ENCODE measurements around the gene MAPT.

MAPT gene

DNA sequence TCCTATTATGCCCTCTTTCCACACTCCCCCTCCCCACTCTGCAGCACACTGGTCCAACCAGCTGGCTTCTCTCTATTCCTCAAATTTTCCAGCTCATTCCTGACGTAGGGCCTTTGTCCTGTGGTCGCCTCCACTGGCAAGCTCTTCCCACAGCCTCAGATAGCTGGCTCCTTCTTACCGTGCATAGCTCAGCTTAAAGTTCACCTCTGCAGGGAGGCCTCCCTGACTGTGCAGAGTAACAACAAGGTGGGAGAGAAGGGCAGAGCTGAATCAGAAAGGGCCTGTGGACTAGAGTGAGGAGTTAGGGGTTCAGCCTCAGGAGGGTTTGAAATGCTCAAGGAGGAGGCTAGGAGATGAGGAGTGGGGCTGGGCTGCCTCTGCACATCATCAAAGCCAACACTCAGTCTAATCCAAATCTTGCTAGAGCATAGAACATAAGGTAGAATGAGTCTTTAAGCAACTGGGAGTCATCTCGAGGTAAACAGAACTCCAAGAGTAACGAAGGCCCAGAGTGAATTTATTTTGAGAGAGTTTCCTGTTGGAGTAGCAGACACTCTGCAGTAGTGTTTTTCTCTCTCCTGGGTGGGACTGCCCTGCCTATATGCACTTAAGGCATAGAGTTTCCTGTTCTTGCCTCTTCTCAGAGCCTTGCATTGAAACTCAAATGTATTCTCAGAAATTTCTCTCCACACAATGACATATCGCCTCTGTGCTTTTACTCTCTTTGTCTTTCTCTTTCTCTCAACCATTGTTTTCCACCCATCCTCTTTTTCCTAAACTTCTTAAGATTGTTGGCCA lies 30.3 kb upstream of the MAPT start:
- no peak for DNase-seq

DNA sequence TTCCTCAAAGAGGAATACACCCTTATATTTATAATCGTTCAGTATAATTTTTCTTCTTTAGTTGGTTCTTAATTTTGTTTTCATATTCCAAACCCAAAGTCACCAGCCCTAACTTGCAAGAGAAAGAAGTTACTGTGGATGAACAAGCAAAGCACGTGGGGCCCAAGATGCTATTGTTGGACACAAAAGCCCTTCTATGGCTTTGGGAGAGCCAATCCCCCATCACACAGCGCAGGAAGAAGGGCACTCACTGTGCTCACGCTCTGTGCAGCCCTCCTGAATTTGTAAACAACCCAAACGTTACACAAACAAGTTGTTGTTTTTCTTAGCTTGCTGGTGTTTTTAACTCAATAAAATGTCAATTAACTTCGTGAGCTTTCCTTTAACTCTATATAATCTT lies 27.2 kb upstream of the MAPT start:
- DNase-seq: no peak

DNA sequence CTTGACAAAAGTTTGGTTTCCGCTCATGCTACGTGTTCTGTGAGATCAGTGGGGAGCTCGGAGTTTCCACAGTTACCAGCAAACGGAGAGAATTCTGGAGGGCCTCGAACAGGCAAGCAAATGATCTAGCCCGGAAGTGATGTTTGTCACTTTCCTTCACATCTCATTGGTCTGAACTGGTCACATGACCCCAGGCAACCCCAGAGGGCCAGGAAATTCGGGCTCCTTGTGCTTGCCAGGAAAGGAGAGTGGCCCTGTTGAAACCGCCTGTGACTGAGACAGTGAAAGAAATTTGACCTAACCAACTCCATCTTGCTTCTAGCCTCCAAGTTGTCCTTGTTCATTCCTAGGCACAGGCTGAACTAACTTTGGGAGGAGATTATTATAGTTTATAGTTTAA lies 26.7 kb upstream of the MAPT start:
- no peak for DNase-seq

DNA sequence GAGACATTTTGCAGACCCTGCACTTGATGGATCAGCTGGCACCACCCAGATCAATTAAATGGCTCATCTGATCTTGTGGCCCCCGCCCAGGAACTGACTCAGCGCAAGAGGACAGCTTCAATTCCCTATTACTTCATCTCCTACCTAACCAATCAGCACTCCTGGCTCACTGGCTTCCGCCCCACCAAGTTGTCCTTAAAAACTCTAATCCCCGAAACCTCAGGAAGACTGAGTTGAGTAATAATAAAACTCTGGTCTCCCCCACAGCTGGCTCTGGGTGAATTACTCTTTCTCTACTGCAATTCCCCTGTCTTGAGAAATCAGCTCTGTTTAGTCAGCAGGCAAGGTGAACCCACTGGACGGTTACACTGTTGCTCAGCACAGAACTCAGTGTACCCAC lies 26.1 kb upstream of the MAPT start:
- DNase-seq: no peak

DNA sequence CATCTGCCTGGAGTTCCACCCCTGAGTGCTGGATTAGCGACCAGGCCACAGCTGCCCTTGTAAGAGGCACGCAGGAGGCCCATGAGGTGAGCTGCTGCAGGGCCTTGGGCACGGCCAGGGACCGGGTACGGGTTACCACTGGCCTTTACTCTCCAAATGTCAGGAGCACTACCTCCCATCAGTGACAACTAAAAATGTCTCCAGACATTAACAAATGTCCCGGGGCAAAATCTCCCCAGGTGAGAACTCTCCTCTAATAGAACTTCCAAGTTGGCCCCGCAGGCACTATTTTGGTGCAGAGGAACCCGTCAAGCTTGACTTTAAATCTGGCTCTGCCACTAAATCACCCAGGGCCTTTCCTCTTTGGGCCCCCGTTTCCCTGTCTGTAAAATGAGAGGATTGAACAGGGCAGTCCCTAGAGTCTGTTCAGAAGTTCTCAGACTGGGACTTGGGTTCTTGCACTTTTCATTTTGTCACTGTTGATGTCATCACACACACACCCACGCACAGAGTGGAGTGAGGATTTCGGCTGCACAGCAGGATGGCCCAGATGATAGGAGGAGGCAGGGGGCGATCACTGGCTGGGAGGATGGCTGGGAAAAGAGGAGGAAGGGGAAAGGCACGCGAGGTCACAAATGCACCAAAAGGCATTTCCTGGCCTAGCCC lies 24.5 kb upstream of the MAPT start:
- DNase-seq: no peak

DNA sequence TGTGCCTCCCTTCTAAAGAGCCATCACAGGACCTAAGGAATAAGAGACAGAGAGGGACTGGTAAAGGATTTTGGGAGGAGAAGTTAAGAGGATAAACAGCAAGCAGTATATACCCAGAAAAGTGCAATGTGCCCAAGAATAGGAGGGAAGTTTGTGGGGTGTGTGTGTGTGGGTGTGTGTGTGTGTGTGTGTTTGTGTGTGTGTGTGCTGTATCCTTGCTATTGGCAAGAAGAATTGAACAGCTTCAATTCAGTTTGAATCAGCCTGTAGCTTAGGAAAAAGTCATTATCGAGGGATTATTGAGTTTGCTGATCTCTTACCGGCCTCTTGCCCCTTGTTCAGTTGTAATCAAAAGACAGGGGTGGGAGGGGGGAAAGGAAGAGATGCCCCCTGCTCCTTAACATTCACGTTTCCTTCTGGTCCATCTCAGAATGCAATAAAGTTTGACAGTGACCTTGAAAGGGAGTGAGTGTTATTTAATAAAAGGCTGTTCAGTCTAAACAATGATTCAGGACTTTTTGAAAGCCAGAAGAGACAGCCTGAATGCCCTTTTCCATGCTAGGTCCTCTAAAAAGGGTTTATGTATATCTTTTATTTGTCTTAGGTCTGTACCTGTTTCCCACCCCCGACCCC lies 23.9 kb upstream of the MAPT start:
- DNase-seq: no peak

GRCh38 chr17:45871718-45872117 lies 22.6 kb upstream of the MAPT start:
- DNase-seq: no peak

GRCh38 chr17:45873728-45874127 lies 20.6 kb upstream of the MAPT start:
- DNase-seq: no peak

- no peak for DNase-seq
Measured at GRCh38 chr17:45874151-45874550, 20.2 kb upstream of the MAPT start.

DNA sequence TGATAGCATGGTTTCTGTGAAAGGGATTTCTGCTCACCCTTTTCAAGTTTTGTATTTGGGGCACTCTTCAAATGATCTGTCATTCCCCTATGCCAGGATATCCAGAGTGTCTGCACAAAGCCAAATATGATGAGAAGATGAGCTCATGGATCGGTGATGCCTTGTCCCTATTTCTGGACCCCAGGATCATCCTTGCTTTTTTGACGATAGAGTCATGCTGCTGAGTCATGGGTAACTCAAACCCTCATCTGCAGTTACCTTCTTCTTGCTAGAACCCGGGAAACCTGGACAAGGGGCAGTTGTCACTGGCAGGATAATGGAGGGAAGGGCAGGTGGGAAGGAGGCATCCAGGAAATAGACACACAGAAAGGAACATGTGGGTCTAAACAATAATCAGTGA lies 17.8 kb upstream of the MAPT start:
- no peak for DNase-seq

GRCh38 chr17:45877467-45877866 lies 16.9 kb upstream of the MAPT start:
- DNase-seq: no peak

- no peak for DNase-seq
Measured at GRCh38 chr17:45883063-45883462, 11.3 kb upstream of the MAPT start.

- DNase-seq: no peak
Measured at GRCh38 chr17:45886852-45887251, 7.5 kb upstream of the MAPT start.

DNA sequence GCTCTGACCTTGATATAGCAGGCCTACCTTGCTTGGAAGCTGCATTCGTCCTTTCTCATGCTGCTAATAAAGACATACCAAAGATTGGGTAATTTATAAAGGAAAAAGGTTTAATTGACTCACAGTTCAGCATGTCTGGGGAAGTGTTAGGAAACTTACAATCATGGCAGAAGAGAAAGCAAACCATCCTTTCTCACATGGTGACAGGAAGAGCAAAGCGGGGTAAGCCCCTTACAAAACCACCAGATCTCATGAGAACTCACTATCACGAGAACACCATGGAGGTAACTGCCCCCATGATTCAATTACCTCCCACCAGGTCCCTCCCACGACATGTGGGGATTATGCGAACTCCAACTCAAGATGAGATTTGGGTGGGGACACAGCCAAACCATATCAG lies 6.0 kb upstream of the MAPT start:
- DNase-seq: no peak

- no peak for DNase-seq
Measured at GRCh38 chr17:45889579-45889978, 4.8 kb upstream of the MAPT start.

DNA sequence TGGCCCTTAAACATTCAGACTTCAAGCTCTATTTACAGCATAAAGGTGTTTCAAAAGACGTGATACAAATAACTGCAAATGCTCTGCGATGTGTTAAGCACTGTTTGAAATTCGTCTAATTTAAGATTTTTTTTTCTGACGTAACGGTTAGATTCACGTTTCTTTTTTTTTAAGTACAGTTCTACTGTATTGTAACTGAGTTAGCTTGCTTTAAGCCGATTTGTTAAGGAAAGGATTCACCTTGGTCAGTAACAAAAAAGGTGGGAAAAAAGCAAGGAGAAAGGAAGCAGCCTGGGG lies 681 bp upstream of the MAPT start:
- DNase-seq: no peak

- DNase-seq: no peak
Measured at GRCh38 chr17:45895304-45895968, 1.1 kb downstream of the MAPT start.

DNA sequence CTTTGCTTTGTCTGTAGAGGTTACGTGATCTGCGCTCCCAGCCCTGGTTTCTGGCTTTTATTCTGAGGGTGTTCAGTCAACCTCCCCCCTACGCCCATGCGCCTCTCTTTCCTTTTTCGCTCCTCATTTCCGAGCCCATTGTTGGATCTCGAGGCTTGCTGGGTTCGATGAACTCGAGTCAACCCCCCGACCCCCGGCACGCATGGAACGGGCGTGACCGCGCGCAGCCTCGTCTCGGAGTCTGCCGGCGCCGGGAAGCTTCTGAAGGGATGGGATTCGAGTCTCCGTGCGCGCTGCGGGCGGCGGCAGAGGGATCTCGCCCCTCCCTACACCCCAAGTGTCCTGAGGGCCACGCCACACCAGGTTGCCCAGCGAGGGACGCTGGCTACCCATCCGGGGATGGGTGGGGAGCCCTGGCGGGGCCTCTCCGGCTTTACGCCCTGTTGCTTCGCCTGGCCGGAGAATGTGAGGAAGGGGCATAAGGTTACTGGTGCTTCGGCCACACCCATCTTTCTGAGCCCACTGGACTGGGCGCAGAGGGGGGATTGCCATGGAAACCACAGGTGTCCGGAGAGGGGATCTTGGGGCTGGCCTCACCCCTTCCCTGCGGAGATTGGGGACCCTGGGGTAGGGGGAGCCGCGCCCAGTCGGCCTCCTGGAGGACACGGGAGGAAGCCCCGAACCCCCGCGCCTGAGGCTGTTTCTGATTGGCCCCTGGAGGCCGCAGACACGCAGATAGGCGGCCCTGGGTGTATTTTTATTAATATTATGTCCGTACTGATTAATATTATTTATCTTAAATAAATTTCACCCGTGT lies 1.8 kb downstream of the MAPT start:
- DNase-seq: no peak

- DNase-seq: no peak
Measured at GRCh38 chr17:45896803-45897693, 2.7 kb downstream of the MAPT start.

DNA sequence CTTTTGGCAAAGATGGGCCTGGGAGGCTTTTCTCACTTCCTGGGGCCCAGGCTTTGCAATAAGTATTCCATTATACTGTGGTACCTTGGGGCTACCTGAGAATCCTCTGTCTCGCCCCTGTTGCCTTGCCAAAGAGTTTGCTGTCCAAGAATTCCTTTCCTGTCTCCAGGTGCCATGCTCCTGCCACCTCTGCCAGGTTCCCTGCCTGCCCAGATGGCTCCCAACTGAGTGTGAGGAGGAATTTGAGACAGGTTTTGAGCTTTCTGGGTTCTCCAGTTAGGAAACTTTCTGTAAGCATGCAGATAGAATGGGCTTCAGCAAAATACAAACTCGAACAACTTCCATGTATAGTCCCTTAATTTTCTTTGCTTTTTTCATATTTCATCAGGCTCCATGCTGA lies 5.8 kb downstream of the MAPT start:
- DNase-seq: no peak

- DNase-seq: no peak
Measured at GRCh38 chr17:45900723-45901415, 6.5 kb downstream of the MAPT start.
